GM13976 (cell line): ENCODE data around the gene PRKCA.
A peak's percentile ranks its signal among the peaks of the same experiment; 100 is the strongest.

ENCODE experiments used
- DNase-seq: peaks from one replicate; pipeline ENCODE4 v3.0.0; 2012; ENCODE audit warnings: low spot score
- in situ Hi-C: fragments of 300-500 bp; cut with MboI; formaldehyde crosslinking; loops from one replicate; pipeline ENCODE4 v1.12.0; 2022; ENCODE audit warnings: low sequenced_read_pairs, mixed read lengths, inconsistent platforms; ENCODE audit not compliant: unreplicated experiment
- TF ChIP-seq, protein P1 (sequence below): IDR thresholded peaks from 2 replicates; pipeline ENCODE4 v1.5.1; 2012; ENCODE audit warnings: borderline replicate concordance, mild to moderate bottlenecking; ENCODE audit not compliant: insufficient read depth; ENCODE audit errors: extremely low read depth, missing control alignments, control extremely low read depth

The PRKCA gene

GRCh38 chr17:66726846-66727245 lies 424.4 kb downstream of the PRKCA start:
- no peak for DNase-seq
- TF ChIP-seq, protein P1, sequence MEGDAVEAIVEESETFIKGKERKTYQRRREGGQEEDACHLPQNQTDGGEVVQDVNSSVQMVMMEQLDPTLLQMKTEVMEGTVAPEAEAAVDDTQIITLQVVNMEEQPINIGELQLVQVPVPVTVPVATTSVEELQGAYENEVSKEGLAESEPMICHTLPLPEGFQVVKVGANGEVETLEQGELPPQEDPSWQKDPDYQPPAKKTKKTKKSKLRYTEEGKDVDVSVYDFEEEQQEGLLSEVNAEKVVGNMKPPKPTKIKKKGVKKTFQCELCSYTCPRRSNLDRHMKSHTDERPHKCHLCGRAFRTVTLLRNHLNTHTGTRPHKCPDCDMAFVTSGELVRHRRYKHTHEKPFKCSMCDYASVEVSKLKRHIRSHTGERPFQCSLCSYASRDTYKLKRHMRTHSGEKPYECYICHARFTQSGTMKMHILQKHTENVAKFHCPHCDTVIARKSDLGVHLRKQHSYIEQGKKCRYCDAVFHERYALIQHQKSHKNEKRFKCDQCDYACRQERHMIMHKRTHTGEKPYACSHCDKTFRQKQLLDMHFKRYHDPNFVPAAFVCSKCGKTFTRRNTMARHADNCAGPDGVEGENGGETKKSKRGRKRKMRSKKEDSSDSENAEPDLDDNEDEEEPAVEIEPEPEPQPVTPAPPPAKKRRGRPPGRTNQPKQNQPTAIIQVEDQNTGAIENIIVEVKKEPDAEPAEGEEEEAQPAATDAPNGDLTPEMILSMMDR, result no peak
- in situ Hi-C loops, result no loop called here

DNA sequence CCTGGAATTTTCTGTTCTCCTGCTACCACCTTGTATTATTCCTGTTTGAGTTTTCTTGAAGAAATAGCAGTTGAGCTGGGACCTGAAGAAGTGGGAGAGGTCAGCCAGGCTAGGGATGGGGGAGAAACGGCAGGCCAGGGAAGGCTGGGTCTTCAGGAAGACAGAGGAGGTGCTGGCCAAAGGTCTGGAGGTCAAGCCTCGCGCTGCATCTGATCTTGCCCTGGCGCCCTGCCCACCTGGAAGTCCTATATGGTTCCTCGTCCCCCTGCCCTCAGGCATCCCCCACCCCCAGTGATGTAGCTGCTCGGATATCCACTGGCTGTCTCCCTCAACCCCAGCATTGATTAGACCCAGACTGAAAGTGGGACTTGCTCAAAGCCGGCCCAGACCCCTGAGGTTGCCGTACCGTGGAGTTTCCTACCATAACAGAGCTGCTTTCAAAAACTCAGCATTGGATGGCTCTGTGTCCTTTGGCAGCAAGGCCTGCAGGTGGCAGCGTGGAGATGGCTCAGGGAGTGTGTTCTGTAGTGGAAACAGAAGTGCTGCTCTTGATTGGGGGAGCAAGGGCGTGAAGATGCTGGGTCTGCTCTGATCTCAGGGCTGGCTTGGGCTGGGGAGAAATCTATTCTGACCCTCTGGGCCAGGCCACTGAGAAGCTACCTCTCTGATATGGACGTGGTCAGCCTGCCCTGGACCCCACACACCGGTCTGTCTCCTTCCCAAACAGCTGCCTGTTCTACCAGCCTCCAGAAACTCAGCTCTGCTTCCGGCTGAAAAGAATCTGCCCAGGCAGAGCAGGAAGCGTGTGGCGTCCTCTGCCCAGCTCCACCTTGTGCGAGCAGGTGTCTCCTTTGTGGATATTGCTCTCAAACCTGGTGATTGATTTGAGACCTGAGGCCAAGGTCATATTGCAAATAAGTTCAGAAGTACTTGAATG lies 425.5 kb downstream of the PRKCA start:
- in situ Hi-C loops, result no loop called here

GRCh38 chr17:66730461-66730923 lies 428.1 kb downstream of the PRKCA start:
- DNase-seq, result no peak
- TF ChIP-seq, protein P1, result no peak
- in situ Hi-C loops, result no loop called here

More for the DNA sequence above, 425.5 kb downstream of the PRKCA start:
- peak; percentile 82 for DNase-seq
- TF ChIP-seq, protein P1, result peak; percentile 78

- in situ Hi-C loops, result no loop called here
- TF ChIP-seq, protein P1, result no peak
- no peak for DNase-seq
Observed at GRCh38 chr17:66733759-66734158, 431.3 kb downstream of the PRKCA start.

DNA sequence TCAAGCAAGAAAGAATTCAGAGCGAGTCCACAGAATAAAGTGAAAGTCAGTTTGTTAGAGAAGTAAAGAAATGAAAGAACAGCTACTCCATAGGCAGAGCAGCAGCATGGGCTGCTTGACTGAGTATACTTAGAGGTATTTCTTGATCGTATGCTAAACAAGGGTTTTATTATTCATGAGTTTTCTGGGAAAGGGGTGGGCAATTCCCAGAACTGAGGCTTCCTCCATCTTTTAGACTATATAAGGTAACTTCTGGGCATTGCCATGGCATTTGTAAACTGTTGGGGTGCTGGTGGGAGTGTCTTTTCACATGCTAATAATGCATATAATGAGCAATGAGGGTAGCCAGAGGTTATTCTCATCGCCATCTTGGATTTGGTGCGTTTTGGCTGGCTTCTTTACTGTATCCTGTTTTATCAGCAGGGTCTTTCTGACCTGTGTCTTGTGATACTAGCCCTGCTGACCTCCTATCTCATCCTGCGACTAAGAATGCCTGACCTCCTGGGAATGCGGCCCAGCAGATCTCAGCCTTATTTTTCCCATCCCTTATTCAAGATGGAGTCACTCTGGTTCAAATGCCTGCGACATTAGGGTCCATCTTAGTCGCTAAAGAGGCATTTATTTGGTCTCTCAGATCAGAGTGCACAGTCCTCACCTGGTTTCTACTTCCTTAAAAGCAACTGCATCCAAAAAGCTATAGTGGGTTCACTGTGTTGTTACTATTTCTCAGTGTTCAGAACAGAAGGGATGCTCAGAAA lies 432.0 kb downstream of the PRKCA start:
- in situ Hi-C loops, result no loop called here
- TF ChIP-seq, protein P1, result no peak
- DNase-seq, result no peak

- DNase-seq, result no peak
- in situ Hi-C loops, result no loop called here
- TF ChIP-seq, protein P1, result peak; percentile 3
Observed at GRCh38 chr17:66737524-66737923, 435.1 kb downstream of the PRKCA start.
